ENCODE results near the gene CCDC57. TPM values are rescaled to one million over a fixed set of nuclear protein-coding genes. Genes with fewer than 3 reads are reported as not detected.

Gene CCDC57
- total and polyA plus RNA-seq, 4 donors: 5.4 to 19.1 (median 11.7) TPM

- TF ChIP-seq HNF4G (IDR thresholded peaks at IDR 0.05): no peak
- TF ChIP-seq TAF1 (conservative IDR thresholded peaks at IDR 0.05): no peak
- no peak for TF ChIP-seq ZBTB33 (IDR thresholded peaks at IDR 0.05)
- no peak for TF ChIP-seq NR2F2 (IDR thresholded peaks at IDR 0.05)
- TF ChIP-seq YY1 (IDR thresholded peaks at IDR 0.05): no peak
- no peak for TF ChIP-seq HNF4A (conservative IDR thresholded peaks at IDR 0.05)
- no peak for TF ChIP-seq JUND (IDR thresholded peaks at IDR 0.05)
- no peak for TF ChIP-seq REST (IDR thresholded peaks at IDR 0.05)
- Histone ChIP-seq H3K4me3 (ENCODE audit: low read depth in 1 of 3, low read length in 3 of 3) (no peak overlapping the region), H3K4me1 (ENCODE audit: control insufficient read depth in 4 of 4, insufficient read depth in 4 of 4, low read length in 3 of 4) (no peaks in the 10 kb centered on the region), H3K36me3 (ENCODE audit: control insufficient read depth in 4 of 4, insufficient read depth in 3 of 4, low read depth in 1 of 4, low read length in 3 of 4) (peaks cover 0 to 2% (median under 1%) of the 10 kb centered on the region in 4 donors), H3K9me3 (ENCODE audit: control insufficient read depth in 4 of 4, low read length in 3 of 4) (no peaks in the 10 kb centered on the region), H3K9ac (ENCODE audit: low read depth in 1 of 2, low read length in 2 of 2) (no peak overlapping the region), H3K27ac (ENCODE audit: low read depth in 1 of 2, low read length in 2 of 2) (no peak overlapping the region), H3K27me3 (ENCODE audit: control insufficient read depth in 4 of 4, insufficient read depth in 4 of 4, low read length in 3 of 4) (no peaks in the 10 kb centered on the region)
- 91% methylated on average over 6 of the region's 6 CpGs for WGBS
- DNase-seq (ENCODE audit: low spot score): no peak
Measured at GRCh38 chr17:82168568-82168967, 44.1 kb downstream of the CCDC57 start.

GRCh38 chr17:82167028-82167427 is 45.6 kb downstream of the CCDC57 start:
- WGBS: 98% methylated on average over 5 of the region's 5 CpGs
- no peak for TF ChIP-seq TAF1 (conservative IDR thresholded peaks at IDR 0.05)
- TF ChIP-seq FOXA1 (IDR thresholded peaks at IDR 0.05): no peak
- no peak for TF ChIP-seq CTCF (IDR thresholded peaks at IDR 0.05; ENCODE audit: low read depth, low read length, missing input control)
- TF ChIP-seq REST (IDR thresholded peaks at IDR 0.05): no peak
- TF ChIP-seq GABPA (IDR thresholded peaks at IDR 0.05 in 1 of 2, conservative IDR thresholded peaks at IDR 0.05 in 1 of 2): no peak
- no peak for TF ChIP-seq JUND (IDR thresholded peaks at IDR 0.05)
- TF ChIP-seq NR2F2 (IDR thresholded peaks at IDR 0.05): no peak
- no peak for TF ChIP-seq SP1 (IDR thresholded peaks at IDR 0.05)
- no peak for TF ChIP-seq EGR1 (IDR thresholded peaks at IDR 0.05; ENCODE audit: low read depth in 2 of 2)
- no peak for TF ChIP-seq ZBTB33 (IDR thresholded peaks at IDR 0.05)
- TF ChIP-seq RXRA (IDR thresholded peaks at IDR 0.05): no peak
- no peak for TF ChIP-seq HNF4G (IDR thresholded peaks at IDR 0.05)
- TF ChIP-seq RAD21 (IDR thresholded peaks at IDR 0.05): no peak
- TF ChIP-seq ATF3 (IDR thresholded peaks at IDR 0.05): no peak
- no peak for TF ChIP-seq HNF4A (conservative IDR thresholded peaks at IDR 0.05)
- TF ChIP-seq MAX (IDR thresholded peaks at IDR 0.05): no peak
- TF ChIP-seq YY1 (IDR thresholded peaks at IDR 0.05): no peak
- no peak for TF ChIP-seq FOXA2 (IDR thresholded peaks at IDR 0.05)
- H3K36me3 ChIP-seq (ENCODE audit: control insufficient read depth in 4 of 4, insufficient read depth in 3 of 4, low read depth in 1 of 4, low read length in 3 of 4): peaks cover 0 to 2% (median 0%) of the 10 kb centered on the region in 4 donors

More at GRCh38 chr17:82167028-82167427, 45.6 kb downstream of the CCDC57 start:
- no peaks in the 10 kb centered on the region for H3K9me3 ChIP-seq (ENCODE audit: control insufficient read depth in 4 of 4, low read length in 3 of 4)
- H3K4me3 ChIP-seq (ENCODE audit: low read depth in 1 of 3, low read length in 3 of 3): no peak overlapping the region
- no peak overlapping the region for H3K9ac ChIP-seq (ENCODE audit: low read depth in 1 of 2, low read length in 2 of 2)
- H3K27ac ChIP-seq (ENCODE audit: low read depth in 1 of 2, low read length in 2 of 2): no peak overlapping the region
- H3K4me1 ChIP-seq (ENCODE audit: control insufficient read depth in 4 of 4, insufficient read depth in 4 of 4, low read length in 3 of 4): no peaks in the 10 kb centered on the region
- H3K27me3 ChIP-seq (ENCODE audit: control insufficient read depth in 4 of 4, insufficient read depth in 4 of 4, low read length in 3 of 4): no peaks in the 10 kb centered on the region
- no peak for DNase-seq (ENCODE audit: low spot score)

Data from liver (tissue), 9 donors.